Measurements from ENCODE around the gene KCP.

The KCP gene

DNA sequence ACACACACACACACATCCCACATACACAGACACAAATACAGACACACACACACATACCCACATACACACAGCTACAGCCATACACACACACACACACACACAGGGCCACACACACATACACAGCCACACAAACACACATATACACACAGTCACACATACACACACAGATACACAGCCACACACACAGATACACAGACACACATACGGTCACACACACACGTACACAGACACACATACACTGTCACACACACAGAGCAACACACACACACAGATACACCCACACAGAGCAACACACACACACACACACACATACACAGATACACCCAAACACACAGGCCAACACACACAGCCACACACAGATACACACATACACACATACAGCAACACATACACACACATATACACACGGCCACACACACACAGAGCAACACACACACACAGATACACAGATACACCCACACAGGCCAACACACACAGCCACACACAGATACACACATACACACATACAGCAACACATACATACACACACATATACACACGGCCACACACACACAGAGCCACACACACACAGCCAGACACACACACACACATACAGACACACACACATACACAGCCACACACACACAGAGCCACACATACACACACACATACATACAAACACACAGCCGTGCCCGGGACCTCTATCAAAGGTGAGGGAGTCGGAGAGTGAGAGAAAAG lies 22.3 kb downstream of the KCP start:
- H3K36me3 ChIP-seq, result no peaks in the 10 kb centered on the region
- no peak overlapping the region for H3K4me3 ChIP-seq (ENCODE audit: low read depth in 1 of 2, low read length in 1 of 2)
- H3K27ac ChIP-seq, result no peak overlapping the region
- peaks cover 0 to 6% of the 10 kb centered on the region in 2 experiments for H3K4me1 ChIP-seq (ENCODE audit: control insufficient read depth in 1 of 2, insufficient read depth in 1 of 2, low read depth in 1 of 2, low read length in 1 of 2)
- TF ChIP-seq, protein P1, sequence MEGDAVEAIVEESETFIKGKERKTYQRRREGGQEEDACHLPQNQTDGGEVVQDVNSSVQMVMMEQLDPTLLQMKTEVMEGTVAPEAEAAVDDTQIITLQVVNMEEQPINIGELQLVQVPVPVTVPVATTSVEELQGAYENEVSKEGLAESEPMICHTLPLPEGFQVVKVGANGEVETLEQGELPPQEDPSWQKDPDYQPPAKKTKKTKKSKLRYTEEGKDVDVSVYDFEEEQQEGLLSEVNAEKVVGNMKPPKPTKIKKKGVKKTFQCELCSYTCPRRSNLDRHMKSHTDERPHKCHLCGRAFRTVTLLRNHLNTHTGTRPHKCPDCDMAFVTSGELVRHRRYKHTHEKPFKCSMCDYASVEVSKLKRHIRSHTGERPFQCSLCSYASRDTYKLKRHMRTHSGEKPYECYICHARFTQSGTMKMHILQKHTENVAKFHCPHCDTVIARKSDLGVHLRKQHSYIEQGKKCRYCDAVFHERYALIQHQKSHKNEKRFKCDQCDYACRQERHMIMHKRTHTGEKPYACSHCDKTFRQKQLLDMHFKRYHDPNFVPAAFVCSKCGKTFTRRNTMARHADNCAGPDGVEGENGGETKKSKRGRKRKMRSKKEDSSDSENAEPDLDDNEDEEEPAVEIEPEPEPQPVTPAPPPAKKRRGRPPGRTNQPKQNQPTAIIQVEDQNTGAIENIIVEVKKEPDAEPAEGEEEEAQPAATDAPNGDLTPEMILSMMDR (IDR thresholded peaks at IDR 0.05), result no peak
- no peaks in the 10 kb centered on the region for H3K9me3 ChIP-seq
- peaks cover 75% of the 10 kb centered on the region for H3K27me3 ChIP-seq

DNA sequence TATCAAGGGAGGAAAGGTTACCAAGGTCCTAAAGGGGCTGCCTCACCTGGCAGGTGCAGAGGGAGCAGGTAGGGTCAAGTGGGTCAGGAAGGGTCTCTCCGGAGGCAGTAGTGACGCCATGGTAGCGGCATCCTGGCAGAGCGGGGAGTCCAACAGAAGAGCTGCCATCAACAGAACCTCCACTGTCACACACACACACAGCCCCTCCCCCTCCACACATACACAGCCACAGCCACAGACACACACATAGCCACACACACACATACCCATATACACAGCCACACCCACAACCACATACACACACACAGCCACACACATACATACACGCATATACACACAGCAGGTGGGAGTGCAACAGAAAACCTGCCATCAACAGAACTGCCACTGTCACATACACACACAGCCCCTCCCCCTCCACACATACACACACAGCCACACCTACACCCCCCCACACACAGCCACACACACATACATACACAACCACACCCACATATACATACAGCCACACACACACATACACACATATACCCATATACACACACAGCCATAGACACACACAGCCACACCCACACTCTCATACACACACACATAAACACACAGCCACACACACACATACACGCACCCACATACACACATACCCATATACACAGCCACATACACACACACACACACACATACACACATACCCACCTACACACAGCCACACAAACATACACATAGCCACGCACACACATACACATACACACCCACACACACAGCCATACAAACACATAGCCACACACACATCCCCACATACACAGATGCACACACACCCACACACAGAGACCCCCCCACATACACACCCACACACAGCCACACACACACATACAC lies 23.1 kb downstream of the KCP start:
- TF ChIP-seq, protein P1 (IDR thresholded peaks at IDR 0.05), result no peak
- Histone ChIP-seq H3K9me3 (no peaks in the 10 kb centered on the region), H3K27me3 (peaks cover 67% of the 10 kb centered on the region), H3K36me3 (no peaks in the 10 kb centered on the region), H3K27ac (no peak overlapping the region), H3K4me3 (ENCODE audit: low read depth in 1 of 2, low read length in 1 of 2) (no peak overlapping the region), H3K4me1 (ENCODE audit: control insufficient read depth in 1 of 2, insufficient read depth in 1 of 2, low read depth in 1 of 2, low read length in 1 of 2) (peaks cover 0 to 6% of the 10 kb centered on the region in 2 experiments)

DNA sequence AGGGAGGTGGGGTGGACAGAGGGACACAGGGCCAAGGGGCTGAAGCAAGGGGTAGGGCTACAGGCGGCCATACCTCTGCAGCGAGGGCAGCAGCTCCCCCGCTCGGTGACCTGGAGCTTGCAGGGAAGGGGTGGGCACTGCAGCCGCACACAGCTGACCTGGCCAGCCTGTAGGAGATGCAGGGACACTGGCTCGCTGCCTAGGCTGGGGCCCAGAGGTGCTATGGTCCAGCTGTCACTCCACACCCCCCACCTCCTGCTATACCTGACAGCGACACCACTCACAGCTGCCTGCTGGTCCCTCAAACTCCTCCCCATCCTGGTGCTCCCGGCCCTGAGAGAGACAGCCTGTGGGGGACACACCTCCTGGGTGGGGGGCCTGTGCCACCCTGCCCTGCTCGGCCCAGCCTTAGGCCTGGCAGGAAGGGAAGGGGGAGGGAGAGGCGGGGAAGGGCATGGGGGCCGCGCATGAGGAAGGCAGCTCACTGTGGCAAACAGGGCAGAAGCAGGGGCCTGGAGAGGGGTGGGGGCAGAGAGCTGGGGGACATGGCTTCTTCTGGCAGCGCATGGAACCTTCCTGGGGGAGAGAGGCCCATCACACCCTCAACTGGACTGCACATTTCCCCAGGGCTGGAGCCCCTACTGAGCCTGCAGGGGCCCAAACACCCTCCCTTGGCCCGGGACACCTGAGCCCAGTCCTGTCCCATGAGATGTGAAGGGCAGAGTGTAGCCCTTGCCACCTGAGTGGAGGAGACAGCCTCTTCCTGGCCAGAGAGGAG lies 23.9 kb downstream of the KCP start:
- Histone ChIP-seq H3K9me3 (no peaks in the 10 kb centered on the region), H3K27me3 (peaks cover 59% of the 10 kb centered on the region), H3K4me3 (ENCODE audit: low read depth in 1 of 2, low read length in 1 of 2) (no peak overlapping the region), H3K4me1 (ENCODE audit: control insufficient read depth in 1 of 2, insufficient read depth in 1 of 2, low read depth in 1 of 2, low read length in 1 of 2) (peaks cover 0 to 6% of the 10 kb centered on the region in 2 experiments), H3K27ac (no peak overlapping the region), H3K36me3 (no peaks in the 10 kb centered on the region)
- TF ChIP-seq, protein P1 (IDR thresholded peaks at IDR 0.05), result no peak

DNA sequence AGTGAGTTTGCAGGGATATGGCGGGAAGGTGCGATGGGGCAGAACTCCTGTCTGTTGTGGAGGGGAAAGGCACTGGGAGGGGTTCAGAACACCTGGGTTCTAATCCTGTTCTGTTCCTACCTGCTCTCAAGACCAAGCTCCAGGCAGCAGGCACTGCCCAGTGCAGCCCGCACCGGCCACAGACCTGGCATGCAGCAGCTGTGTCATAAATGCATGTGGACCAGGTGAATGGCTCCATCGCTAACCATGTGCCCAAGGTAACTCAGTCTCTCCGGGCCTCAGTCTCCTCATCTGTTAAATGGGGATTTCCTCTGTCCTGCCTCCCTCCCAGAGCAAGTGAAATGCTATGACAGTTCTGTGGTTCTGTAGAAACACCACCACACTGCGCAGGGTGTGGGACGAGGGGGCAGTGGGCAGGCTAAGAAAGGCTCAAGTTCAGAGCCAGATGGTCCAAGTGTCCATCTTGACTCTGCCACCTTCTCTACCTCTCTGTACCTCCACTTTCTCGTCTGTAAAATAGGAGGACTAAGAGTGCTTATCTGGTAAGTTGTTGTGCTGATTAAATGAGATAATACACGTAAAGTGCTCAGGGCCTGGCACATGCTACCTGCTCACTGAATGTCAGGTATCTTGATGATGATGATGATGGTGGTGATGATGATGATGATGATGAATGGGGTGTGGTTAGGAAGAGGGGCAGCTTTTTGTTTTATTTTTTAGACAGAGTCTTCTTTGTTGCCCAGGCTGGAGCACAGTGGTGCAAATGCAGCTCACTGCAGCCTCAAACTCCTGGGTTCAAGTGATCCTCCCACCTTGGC lies 24.9 kb downstream of the KCP start:
- Histone ChIP-seq H3K4me1 (ENCODE audit: control insufficient read depth in 1 of 2, insufficient read depth in 1 of 2, low read depth in 1 of 2, low read length in 1 of 2) (peaks cover 0 to under 1% of the 10 kb centered on the region in 2 experiments), H3K27me3 (peaks cover 49% of the 10 kb centered on the region), H3K9me3 (no peaks in the 10 kb centered on the region), H3K4me3 (ENCODE audit: low read depth in 1 of 2, low read length in 1 of 2) (no peak overlapping the region), H3K36me3 (no peaks in the 10 kb centered on the region), H3K27ac (no peak overlapping the region)
- TF ChIP-seq, protein P1 (IDR thresholded peaks at IDR 0.05), result no peak

All from neutrophil (primary cell).